Panc1 (cell line): ENCODE measurements around the gene LLGL2.

Experiments used
- CTCF ChIP-seq: fragments of 450-650 bp; IDR thresholded peaks from 2 replicates; pipeline ENCODE4 v1.5.1; 2017; ENCODE audit warnings: mild to moderate bottlenecking
- POLR2AphosphoS5 ChIP-seq: IDR thresholded peaks from 2 replicates; pipeline ENCODE4 v1.6.1; 2012; ENCODE audit warnings: mild to moderate bottlenecking, low read depth, low read length, moderate library complexity
- REST ChIP-seq, 2 experiments: IDR thresholded peaks; 2 replicates each; pipeline ENCODE4 v1.6.1; 2011 to 2012; ENCODE audit warnings: low read depth in 2 of 2, control low read depth in 1 of 2, low read length in 1 of 2, mild to moderate bottlenecking in 1 of 2, moderate library complexity in 1 of 2; ENCODE audit not compliant: insufficient read depth in 1 of 2
- TCF7L2 ChIP-seq: IDR thresholded peaks from 2 replicates; pipeline ENCODE4 v1.6.1; 2011; ENCODE audit warnings: mild to moderate bottlenecking, low read depth, low read length, inconsistent platforms

DNA sequence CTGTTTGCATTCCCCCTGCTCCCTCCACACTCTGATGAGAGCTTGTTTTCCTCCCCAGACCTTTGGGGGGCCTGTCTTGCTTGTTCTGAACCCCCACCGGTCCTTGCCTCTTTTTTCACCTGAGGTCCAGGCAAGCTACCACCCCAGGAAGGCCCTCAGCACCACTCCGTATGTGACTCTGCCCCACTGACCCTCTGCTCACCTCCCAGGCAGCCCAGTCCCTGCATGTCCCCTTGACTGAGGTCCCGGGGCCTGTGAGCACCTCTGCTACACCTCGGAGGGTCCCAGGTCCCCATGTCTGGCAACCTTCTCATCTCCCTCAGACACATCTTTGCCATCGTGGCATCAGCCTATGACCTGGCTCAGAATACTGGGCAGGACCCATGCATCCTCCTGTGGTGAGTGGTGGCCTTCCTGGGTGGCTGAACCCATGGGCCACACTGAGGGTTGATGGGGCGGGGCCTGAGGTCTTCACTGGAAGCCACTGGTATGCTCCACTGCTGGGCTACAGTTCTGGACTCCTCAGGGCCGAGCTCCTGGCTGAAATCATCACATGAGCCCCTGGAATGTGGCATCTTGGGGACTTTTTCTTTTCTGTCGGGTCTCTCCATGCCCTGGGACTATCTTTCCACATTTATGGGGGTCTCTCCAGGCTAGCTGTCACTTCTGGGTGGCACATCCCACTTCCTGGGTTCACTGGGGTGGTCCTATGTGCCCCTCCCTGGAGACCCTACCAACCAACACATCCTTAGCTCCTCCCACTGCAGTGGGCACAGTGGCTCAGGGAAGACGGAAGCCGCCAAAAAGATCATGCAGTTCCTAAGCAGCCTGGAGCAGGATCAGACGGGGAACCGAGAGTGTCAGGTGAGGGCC, 65.6 kb downstream of the LLGL2 start:
- TF ChIP-seq CTCF (no peak), POLR2AphosphoS5 (no peak), REST (IDR thresholded peaks at IDR 0.05; ENCODE audit: insufficient read depth in 1 of 2, low read depth in 2 of 2, low read length in 1 of 2) (no peak), TCF7L2 (no peak)
